ENCODE data around the gene MED27.
"Not testable (repeated sequence)": the region's sequence is repeated elsewhere in the genome, so short reads cannot be mapped to it uniquely, and the experiment has no call there.

Gene MED27

GRCh38 chr9:131923132-131923671, 156.5 kb downstream of the MED27 start:
- DNase-seq (ENCODE audit: low read depth), result no peak

GRCh38 chr9:131921635-131922034, 158.0 kb downstream of the MED27 start:
- DNase-seq (ENCODE audit: low read depth), result not testable (repeated sequence)

- DNase-seq (ENCODE audit: low read depth), result no peak
Observed at GRCh38 chr9:131919216-131919615, 160.5 kb downstream of the MED27 start.

GRCh38 chr9:131918481-131918880, 161.2 kb downstream of the MED27 start:
- no peak for DNase-seq (ENCODE audit: low read depth)

GRCh38 chr9:131917009-131917408, 162.7 kb downstream of the MED27 start:
- no peak for DNase-seq (ENCODE audit: low read depth)

GRCh38 chr9:131915181-131915580, 164.5 kb downstream of the MED27 start:
- DNase-seq (ENCODE audit: low read depth), result peak; percentile 67

- no peak for DNase-seq (ENCODE audit: low read depth)
Observed at GRCh38 chr9:131912671-131913070, 167.0 kb downstream of the MED27 start.

GRCh38 chr9:131912069-131912468, 167.6 kb downstream of the MED27 start:
- no peak for DNase-seq (ENCODE audit: low read depth)

GRCh38 chr9:131910572-131910971, 169.1 kb downstream of the MED27 start:
- DNase-seq (ENCODE audit: low read depth), result no peak

- DNase-seq (ENCODE audit: low read depth), result no peak
Observed at GRCh38 chr9:131905144-131905543, 174.5 kb downstream of the MED27 start.

- DNase-seq (ENCODE audit: low read depth), result no peak
Observed at GRCh38 chr9:131899296-131900228, 180.1 kb downstream of the MED27 start.

GRCh38 chr9:131892902-131893500, 186.7 kb downstream of the MED27 start:
- DNase-seq (ENCODE audit: low read depth), result no peak

- no peak for DNase-seq (ENCODE audit: low read depth)
Observed at GRCh38 chr9:131892162-131892707, 187.4 kb downstream of the MED27 start.

GRCh38 chr9:131891598-131891997, 188.1 kb downstream of the MED27 start:
- no peak for DNase-seq (ENCODE audit: low read depth)

GRCh38 chr9:131889437-131890251, 190.0 kb downstream of the MED27 start:
- no peak for DNase-seq (ENCODE audit: low read depth)

GRCh38 chr9:131888923-131889322, 190.7 kb downstream of the MED27 start:
- no peak for DNase-seq (ENCODE audit: low read depth)

- no peak for DNase-seq (ENCODE audit: low read depth)
Observed at GRCh38 chr9:131887680-131888079, 192.0 kb downstream of the MED27 start.

GRCh38 chr9:131886826-131887225, 192.8 kb downstream of the MED27 start:
- DNase-seq (ENCODE audit: low read depth), result no peak

GRCh38 chr9:131885144-131885609, 194.5 kb downstream of the MED27 start:
- DNase-seq (ENCODE audit: low read depth), result no peak

GRCh38 chr9:131884222-131884621, 195.4 kb downstream of the MED27 start:
- DNase-seq (ENCODE audit: low read depth), result no peak

GRCh38 chr9:131880833-131881583, 198.7 kb downstream of the MED27 start:
- no peak for DNase-seq (ENCODE audit: low read depth)

Measured in ELR (cell line).